SU-DHL-6 (cell line): ENCODE measurements around the gene DYNLT2B.

Experiments
- H2AFZ ChIP-seq: fragments of 200-600 bp; sonication (generic); 2 replicates; pipeline ENCODE4 v1.6.1; 2014; ENCODE audit warnings: low read depth, mild to moderate bottlenecking, moderate library complexity, mixed read lengths, antibody characterized with exemption, low read length; ENCODE audit not compliant: severe bottlenecking
- H3F3A ChIP-seq: fragments of 200-600 bp; shearing (Covaris generic); 2 replicates; pipeline ENCODE4 v1.6.0; 2016; ENCODE audit warnings: antibody characterized with exemption, mild to moderate bottlenecking; ENCODE audit not compliant: insufficient read depth
- H3K27ac ChIP-seq: fragments of 200-600 bp; sonication (generic); 2 replicates; pipeline ENCODE4 v1.5.1; 2016; ENCODE audit warnings: low read depth, mild to moderate bottlenecking, low read length, moderate library complexity, mixed read lengths
- H3K27me3 ChIP-seq: fragments of 200-600 bp; sonication (generic), shearing (Covaris generic); 2 replicates; pipeline ENCODE4 v1.6.0; 2014; ENCODE audit warnings: mild to moderate bottlenecking, low read length
- H3K36me3 ChIP-seq: fragments of 200-600 bp; sonication (generic); 2 replicates; pipeline ENCODE4 v1.6.1; 2014; ENCODE audit warnings: mild to moderate bottlenecking, low read length, mixed read lengths
- H3K4me2 ChIP-seq: fragments of 300-600, 200-600 bp; shearing (Covaris generic), sonication (generic); 2 replicates; pipeline ENCODE4 v1.6.0; 2014; ENCODE audit warnings: low read length, low read depth, mild to moderate bottlenecking; ENCODE audit not compliant: poor library complexity, severe bottlenecking
- H3K4me3 ChIP-seq: fragments of 200-600 bp; sonication (generic); 2 replicates; pipeline ENCODE4 v1.5.1; 2014; ENCODE audit warnings: antibody characterized with exemption, low read length, mild to moderate bottlenecking, mixed read lengths; ENCODE audit not compliant: insufficient read depth, poor library complexity, severe bottlenecking
- H3K79me2 ChIP-seq: fragments of 200-600 bp; sonication (generic); 2 replicates; pipeline ENCODE4 v1.6.1; 2014; ENCODE audit warnings: mild to moderate bottlenecking, low read length, moderate library complexity; ENCODE audit not compliant: insufficient read depth
- H3K9ac ChIP-seq: fragments of 200-600 bp; sonication (generic); 2 replicates; pipeline ENCODE4 v1.7.0; 2014; ENCODE audit warnings: mild to moderate bottlenecking, low read length
- H3K9me2 ChIP-seq: fragments of 200-600 bp; sonication (generic); replicated peaks from 2 replicates; pipeline ENCODE4 v1.6.1; 2014; ENCODE audit warnings: low read length; ENCODE audit not compliant: insufficient read depth
- H3K9me3 ChIP-seq: fragments of 200-600 bp; sonication (generic); 2 replicates; pipeline ENCODE4 v1.6.1; 2014; ENCODE audit warnings: low read length, mixed read lengths; ENCODE audit not compliant: insufficient read depth
- H4K20me1 ChIP-seq: fragments of 200-600 bp; sonication (generic); 2 replicates; pipeline ENCODE4 v1.6.1; 2014; ENCODE audit warnings: low read depth, mild to moderate bottlenecking, antibody characterized with exemption, low read length, moderate library complexity, mixed read lengths
- CTCF ChIP-seq: fragments of 200-600 bp; sonication (generic); IDR thresholded peaks from one replicate; pipeline ENCODE4 v1.5.1; 2017; ENCODE audit warnings: antibody characterized with exemption, mild to moderate bottlenecking, low read length, moderate library complexity; ENCODE audit not compliant: insufficient read depth, poor library complexity, severe bottlenecking
- EZH2phosphoT487 ChIP-seq: fragments of 200-600 bp; sonication (generic), shearing (Covaris generic); conservative IDR thresholded peaks from 2 replicates; pipeline ENCODE4 v1.6.1; 2018; ENCODE audit warnings: mild to moderate bottlenecking, antibody characterized with exemption, low read length, moderate library complexity, mixed read lengths

Gene DYNLT2B

GRCh38 chr3:196351541-196351940 lies 33.5 kb upstream of the DYNLT2B start:
- Histone ChIP-seq H3K9ac (no peak overlapping the region), H3K9me2 (no peaks in the 10 kb centered on the region), H3F3A (no peaks in the 10 kb centered on the region), H3K36me3 (peaks cover 6% of the 10 kb centered on the region), H3K27me3 (no peaks in the 10 kb centered on the region), H3K9me3 (no peaks in the 10 kb centered on the region), H3K27ac (no peak overlapping the region), H3K79me2 (no peaks in the 10 kb centered on the region), H2AFZ (no peak overlapping the region), H3K4me2 (no peak overlapping the region), H4K20me1 (no peaks in the 10 kb centered on the region), H3K4me3 (no peak overlapping the region)
- TF ChIP-seq CTCF (no peak), EZH2phosphoT487 (no peak)

GRCh38 chr3:196350067-196350466 lies 32.0 kb upstream of the DYNLT2B start:
- Histone ChIP-seq H3K9ac (no peak overlapping the region), H3K36me3 (peaks cover 6% of the 10 kb centered on the region), H3K27ac (no peak overlapping the region), H2AFZ (no peak overlapping the region), H3K27me3 (no peaks in the 10 kb centered on the region), H3F3A (no peaks in the 10 kb centered on the region), H3K79me2 (no peaks in the 10 kb centered on the region), H3K9me2 (no peaks in the 10 kb centered on the region), H4K20me1 (no peaks in the 10 kb centered on the region), H3K9me3 (no peaks in the 10 kb centered on the region), H3K4me3 (no peak overlapping the region), H3K4me2 (no peak overlapping the region)
- no peak for TF ChIP-seq EZH2phosphoT487
- no peak for TF ChIP-seq CTCF

DNA sequence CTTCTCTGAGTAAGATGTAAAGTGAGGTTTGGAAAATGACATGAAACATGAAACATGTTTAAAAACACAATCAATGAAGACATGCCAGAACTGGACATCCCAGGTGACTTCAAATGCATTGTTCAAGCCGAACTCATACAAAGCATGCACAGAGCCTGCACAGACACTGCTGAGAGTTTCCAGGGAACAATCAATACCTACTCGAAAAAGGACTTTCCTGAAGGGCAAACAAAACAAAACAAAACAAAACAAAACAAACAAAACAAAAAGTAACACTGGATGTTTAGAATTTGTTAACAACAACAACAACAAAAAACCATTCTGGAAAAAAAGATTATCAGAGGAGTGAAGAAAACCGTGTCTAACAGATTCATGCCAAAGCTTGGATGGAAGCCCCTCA lies 30.7 kb upstream of the DYNLT2B start:
- no peaks in the 10 kb centered on the region for H3K27me3 ChIP-seq
- no peaks in the 10 kb centered on the region for H3K9me2 ChIP-seq
- no peak overlapping the region for H2AFZ ChIP-seq
- no peaks in the 10 kb centered on the region for H4K20me1 ChIP-seq
- no peak overlapping the region for H3K27ac ChIP-seq
- no peaks in the 10 kb centered on the region for H3K9me3 ChIP-seq
- H3K36me3 ChIP-seq = peaks cover 6% of the 10 kb centered on the region
- TF ChIP-seq CTCF (no peak), EZH2phosphoT487 (no peak)
- H3K79me2 ChIP-seq = no peaks in the 10 kb centered on the region
- no peak overlapping the region for H3K4me3 ChIP-seq
- no peak overlapping the region for H3K9ac ChIP-seq
- H3F3A ChIP-seq = peaks cover 3% of the 10 kb centered on the region; the same call in 1 of the 2 replicates
- no peak overlapping the region for H3K4me2 ChIP-seq
